ENCODE data around the gene BABAM2. TPM values are rescaled to one million over a fixed set of nuclear protein-coding genes. Genes with fewer than 3 reads are reported as not detected.
A peak's percentile ranks its signal among the peaks of the same experiment; 100 is the strongest.

Gene BABAM2
- total and polyA plus RNA-seq, 2 of the 4 experiments (the other 2 are of a cell fraction), result 20.9 to 23.1 TPM

DNA sequence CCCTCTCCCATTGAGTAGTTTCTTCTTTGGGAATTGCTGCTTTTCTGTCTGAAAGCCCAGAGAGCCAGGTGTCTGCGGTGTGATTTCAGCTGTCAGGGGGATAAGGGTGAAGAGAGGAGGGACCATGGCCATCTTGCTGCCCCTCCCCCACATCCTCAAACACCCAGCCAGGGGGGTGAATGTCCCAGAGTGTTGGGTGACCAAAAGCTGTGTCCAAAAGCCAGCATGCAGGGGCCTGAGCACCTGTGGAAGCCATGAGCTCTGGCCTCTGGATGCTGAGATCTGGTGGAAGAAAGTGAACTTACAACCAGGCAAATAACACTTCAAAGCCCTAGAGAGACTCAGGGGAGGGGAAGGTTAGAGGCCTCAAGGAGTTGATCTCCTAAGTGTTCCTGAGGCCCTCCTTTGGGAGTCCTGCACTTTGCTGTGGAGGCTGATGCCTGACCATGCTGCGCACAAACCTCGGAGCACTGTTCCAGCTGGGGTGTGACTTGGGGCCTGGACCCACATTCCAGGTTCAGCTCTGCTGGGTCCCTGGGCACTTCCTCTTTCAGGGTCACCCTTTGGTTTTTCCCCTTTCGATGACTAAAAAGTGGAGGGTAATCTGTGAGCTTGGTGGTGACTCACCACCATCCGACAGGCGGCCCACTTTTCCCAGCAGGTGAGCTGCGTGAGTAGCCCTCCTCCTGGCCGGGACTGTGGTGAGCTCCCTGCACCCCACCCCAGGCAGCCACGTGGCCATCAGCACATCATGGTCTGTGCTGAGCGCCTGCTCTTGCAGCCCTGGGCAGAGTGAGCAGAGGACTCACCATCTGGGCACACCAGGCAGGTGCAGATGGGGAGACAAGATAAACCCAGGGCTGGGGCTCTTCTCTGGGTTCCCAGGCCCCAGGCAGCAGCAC, 435.3 kb downstream of the BABAM2 start:
- no peak overlapping the region for H2BK15ac ChIP-seq (ENCODE audit: low read depth, low read length)
- H3K27ac ChIP-seq (ENCODE audit: insufficient read depth, low read length), result peak overlapping the region; percentile 84; the same call in 1 of the 2 replicates
- CTCF ChIA-PET, result no interaction called here
- dilution Hi-C loops (cut with HindIII; ENCODE audit: low sequenced_read_pairs, unreplicated experiment), result no loop called here
- H3K56ac ChIP-seq (ENCODE audit: extremely low read depth, insufficient read depth, low read length), result no peak overlapping the region
- no peak for TF ChIP-seq CHD1 (IDR thresholded peaks at IDR 0.05; ENCODE audit: low read depth, low read length)
- TF ChIP-seq RAD21 (IDR thresholded peaks at IDR 0.05; ENCODE audit: low read length), result no peak
- TF ChIP-seq FOS (IDR thresholded peaks at IDR 0.05; ENCODE audit: low read depth, low read length), result 0 out of 2 replicates have a peak, but pooled peaks have one; percentile 8
- H4K5ac ChIP-seq (ENCODE audit: low read depth, low read length), result peak overlapping the region; percentile 50; the same call in 1 of the 2 replicates
- peak overlapping the region in 1 of 2 experiments; percentile 29; a peak in 1 of 4 replicates for H4K8ac ChIP-seq (ENCODE audit: low read depth in 2 of 2, low read length in 2 of 2)
- H3K27me3 ChIP-seq (ENCODE audit: control insufficient read depth, insufficient read depth, low read length), result no peaks in the 10 kb centered on the region
- BruUV-seq (replicated peaks), result no TSS peak
- H3K9ac ChIP-seq (ENCODE audit: low read depth, low read length), result no peak overlapping the region
- peaks cover 13% of the 10 kb centered on the region for H3K9me1 ChIP-seq (ENCODE audit: insufficient read depth, low read length)
- no peak overlapping the region for H3K4me3 ChIP-seq (ENCODE audit: insufficient read depth, low read depth, low read length)
- H3K4me1 ChIP-seq (ENCODE audit: control insufficient read depth, insufficient read depth, low read length), result peaks cover 30% of the 10 kb centered on the region
- peak overlapping the region; percentile 26; the same call in 1 of the 2 replicates for H4K91ac ChIP-seq (ENCODE audit: insufficient read depth, low read depth, low read length)
- H3K18ac ChIP-seq (ENCODE audit: low read depth, low read length), result peak overlapping the region; percentile 22; the same call in 1 of the 2 replicates
- no peak overlapping the region for H3K4me2 ChIP-seq (ENCODE audit: low read depth, low read length)
- no peaks in the 10 kb centered on the region for H3K36me3 ChIP-seq (ENCODE audit: control insufficient read depth, insufficient read depth, low read length)
- intact Hi-C loops (cut with micrococcal nuclease), result no loop called here
- POLR2A ChIA-PET (ENCODE audit: unreplicated experiment), result no interaction called here
- H3K79me1 ChIP-seq (ENCODE audit: low read depth in 1 of 2, low read length in 2 of 2), result no peaks in the 10 kb centered on the region
- in situ Hi-C loops (cut with MboI; ENCODE audit: low sequenced_read_pairs), result no loop called here
- no peaks in the 10 kb centered on the region for H3K9me3 ChIP-seq (ENCODE audit: control insufficient read depth, insufficient read depth, low read length)
- no peak overlapping the region; the same call in 1 of the 2 replicates for H2BK20ac ChIP-seq (ENCODE audit: low read depth, low read length)
- H2BK120ac ChIP-seq (ENCODE audit: low read depth, low read length), result no peak overlapping the region
- no CpG with 5 or more reads among the region's 10 CpGs for WGBS, 2 experiments (ENCODE audit: extremely low coverage in 2 of 2, insufficient read length in 1 of 2)
- H2BK5ac ChIP-seq (ENCODE audit: low read depth, low read length, poor library complexity, severe bottlenecking), result no peak overlapping the region
- H2AFZ ChIP-seq (replicated peaks; ENCODE audit: low read length, poor library complexity), result peak overlapping the region; percentile 26
- no peak overlapping the region for H3K14ac ChIP-seq (replicated peaks; ENCODE audit: low read depth, low read length)
- H3K4ac ChIP-seq (ENCODE audit: low read depth, low read length), result peak overlapping the region; percentile 29
- ATAC-seq (ENCODE audit: low read depth) (no peak), DNase-seq (no peak)
- no peaks in the 10 kb centered on the region for H4K20me1 ChIP-seq (ENCODE audit: insufficient read depth, low read length)
- H2AK5ac ChIP-seq (ENCODE audit: low read depth, low read length), result peak overlapping the region; percentile 44
- H2AK9ac ChIP-seq (replicated peaks; ENCODE audit: low read depth, low read length, poor library complexity), result no peak overlapping the region
- H3K23ac ChIP-seq (ENCODE audit: low read depth, low read length), result no peak overlapping the region
